Caco-2 (cell line): ENCODE data around the gene CDRT4. TPM values are rescaled to one million over a fixed set of nuclear protein-coding genes. Genes with fewer than 3 reads are reported as not detected.
"Not testable (repeated sequence)": the region's sequence is repeated elsewhere in the genome, so short reads cannot be mapped to it uniquely, and the experiment has no call there.

ENCODE experiments used
- BruUV-seq: library from RNA; stranded (reverse); fragments of 400-500 nt; replicated peaks from 2 replicates; lab custom pipeline; 2021; lab: Mats Ljungman, UMichigan
- CTCF ChIA-PET: fragments of 300-600 bp; sonication (Branson Sonifier 250); formaldehyde crosslinking; loops from one replicate; lab custom pipeline; 2022; ENCODE audit warnings: antibody characterized with exemption; lab: Charles Lee
- POLR2A ChIA-PET: fragments of 300-600 bp; sonication (Branson Sonifier 250); formaldehyde crosslinking; loops from one replicate; lab custom pipeline; 2022; ENCODE audit warnings: antibody characterized with exemption; lab: Charles Lee
- DNase-seq, 2 experiments: peaks; one replicate each; pipeline versions ENCODE4 v3.0.0 to v3.0.0-alpha.2; 2020 to 2022
- H3K27me3 ChIP-seq: replicated peaks from 2 replicates; pipeline ENCODE4 v1.6.0; 2011; ENCODE audit warnings: low read length; ENCODE audit not compliant: control insufficient read depth, insufficient read depth
- H3K36me3 ChIP-seq: 2 replicates; pipeline ENCODE4 v1.5.1; 2011; ENCODE audit warnings: low read length; ENCODE audit not compliant: control insufficient read depth, insufficient read depth
- H3K4me1 ChIP-seq: fragments of 250-450 bp; sonication (Bioruptor Pico); 2 replicates; pipeline ENCODE4 v1.5.1; 2020; ENCODE audit warnings: mild to moderate bottlenecking
- H3K4me3 ChIP-seq: 2 replicates; pipeline ENCODE4 v1.5.1; 2011; ENCODE audit warnings: low read depth, mild to moderate bottlenecking, control low read depth, low read length
- H3K9me3 ChIP-seq: fragments of 250-450 bp; sonication (Bioruptor Pico); 2 replicates; pipeline ENCODE4 v1.5.1; 2020; ENCODE audit warnings: mild to moderate bottlenecking, moderate library complexity
- H3K27ac Mint-ChIP-seq: one replicate; pipeline ENCODE4 v1.8.0; 2022; ENCODE audit warnings: mixed read lengths; ENCODE audit not compliant: unreplicated experiment
- H3K27me3 Mint-ChIP-seq: one replicate; pipeline ENCODE4 v1.8.0; 2022; ENCODE audit warnings: mixed read lengths; ENCODE audit not compliant: insufficient read depth, unreplicated experiment
- H3K36me3 Mint-ChIP-seq: one replicate; pipeline ENCODE4 v1.8.0; 2022; ENCODE audit warnings: mild to moderate bottlenecking, mixed read lengths; ENCODE audit not compliant: insufficient read depth, unreplicated experiment
- H3K4me1 Mint-ChIP-seq: one replicate; pipeline ENCODE4 v1.8.0; 2022; ENCODE audit warnings: low read depth, mixed read lengths; ENCODE audit not compliant: unreplicated experiment
- H3K4me3 Mint-ChIP-seq: one replicate; pipeline ENCODE4 v1.8.0; 2022; ENCODE audit warnings: mild to moderate bottlenecking, moderate library complexity, mixed read lengths; ENCODE audit not compliant: unreplicated experiment
- H3K9me3 Mint-ChIP-seq: one replicate; pipeline ENCODE4 v1.8.0; 2022; ENCODE audit warnings: mixed read lengths; ENCODE audit not compliant: unreplicated experiment
- CTCF ChIP-seq, 2 experiments: fragments of 200-600 bp in 1 of 2; IDR thresholded peaks; 1 replicate in 1 of 2; 2 replicates in 1 of 2; pipeline versions ENCODE4 v1.5.1 to v1.8.0; 2011 to 2022; ENCODE audit warnings: antibody characterized with exemption in 1 of 2, control low read depth in 1 of 2, inconsistent platforms in 1 of 2, low read depth in 1 of 2, low read length in 1 of 2, mild to moderate bottlenecking in 1 of 2, moderate library complexity in 1 of 2; ENCODE audit not compliant: insufficient read depth in 1 of 2, severe bottlenecking in 1 of 2, unreplicated experiment in 1 of 2
- intact Hi-C: fragments of 100-400 bp; cut with micrococcal nuclease; formaldehyde crosslinking; loops from one replicate; pipeline ENCODE4 v1.10.0; 2022; ENCODE audit not compliant: unreplicated experiment
- total RNA-seq: library from RNA; stranded (reverse); gene quantifications from 2 replicates; pipeline ENCODE4 v1.2.3, GENCODE V29; 2022

Gene CDRT4
- total RNA-seq, 1 experiment from 2014 or later: 6.3 TPM

GRCh38 chr17:15440347-15440746 is 27.1 kb downstream of the CDRT4 start:
- no peaks in the 10 kb centered on the region for H3K27me3 Mint-ChIP-seq
- H3K36me3 Mint-ChIP-seq: peaks cover 9% of the 10 kb centered on the region
- peaks cover 12% of the 10 kb centered on the region for H3K4me1 ChIP-seq
- CTCF ChIA-PET: no interaction called here
- no peaks in the 10 kb centered on the region for H3K9me3 Mint-ChIP-seq
- H3K27ac Mint-ChIP-seq: peak overlapping the region; percentile 28
- no peak overlapping the region for H3K4me3 Mint-ChIP-seq
- POLR2A ChIA-PET: no interaction called here
- H3K36me3 ChIP-seq: no peaks in the 10 kb centered on the region
- H3K27me3 ChIP-seq: no peaks in the 10 kb centered on the region
- no peak for TF ChIP-seq CTCF (IDR thresholded peaks at IDR 0.05; ENCODE audit: insufficient read depth in 1 of 2, low read depth in 1 of 2, low read length in 1 of 2, severe bottlenecking in 1 of 2, unreplicated experiment in 1 of 2)
- BruUV-seq: no TSS peak
- DNase-seq: no peak
- no peaks in the 10 kb centered on the region for H3K4me1 Mint-ChIP-seq
- H3K4me3 ChIP-seq: no peak overlapping the region
- intact Hi-C loops: no loop called here
- no peaks in the 10 kb centered on the region for H3K9me3 ChIP-seq

GRCh38 chr17:15439205-15439985 is 28.0 kb downstream of the CDRT4 start:
- DNase-seq, H3K27ac Mint-ChIP-seq, H3K4me3 Mint-ChIP-seq, H3K4me1 Mint-ChIP-seq, H3K9me3 Mint-ChIP-seq, H3K36me3 Mint-ChIP-seq, H3K4me3 ChIP-seq, H3K36me3 ChIP-seq, POLR2A ChIA-PET, H3K9me3 ChIP-seq, intact Hi-C loops, BruUV-seq, H3K27me3 ChIP-seq, CTCF ChIA-PET, H3K27me3 Mint-ChIP-seq: not testable (repeated sequence)
- peaks cover 21% of the 10 kb centered on the region for H3K4me1 ChIP-seq

GRCh38 chr17:15438491-15439105 is 28.8 kb downstream of the CDRT4 start:
- ChIA-PET POLR2A (no interaction called here), CTCF (no interaction called here)
- no TSS peak for BruUV-seq
- H3K36me3 Mint-ChIP-seq: peaks cover 9% of the 10 kb centered on the region
- Histone ChIP-seq H3K4me3 (no peak overlapping the region), H3K9me3 (no peaks in the 10 kb centered on the region), H3K36me3 (no peaks in the 10 kb centered on the region), H3K27me3 (no peaks in the 10 kb centered on the region), H3K4me1 (peaks cover 27% of the 10 kb centered on the region)
- no peak overlapping the region for H3K4me3 Mint-ChIP-seq
- no peaks in the 10 kb centered on the region for H3K4me1 Mint-ChIP-seq
- no peak for DNase-seq
- H3K9me3 Mint-ChIP-seq: no peaks in the 10 kb centered on the region
- no peak overlapping the region for H3K27ac Mint-ChIP-seq
- intact Hi-C loops: no loop called here
- TF ChIP-seq CTCF (IDR thresholded peaks at IDR 0.05; ENCODE audit: insufficient read depth in 1 of 2, low read depth in 1 of 2, low read length in 1 of 2, severe bottlenecking in 1 of 2, unreplicated experiment in 1 of 2): no peak
- H3K27me3 Mint-ChIP-seq: no peaks in the 10 kb centered on the region
